Superior temporal gyrus (tissue), 1 donor: ENCODE results near the gene MARCOL.

Experiments
- DNase-seq: peaks from one replicate; pipeline ENCODE4 v3.0.0-alpha.2; 2016; ENCODE audit errors: extremely low spot score

The MARCOL gene, protein sequence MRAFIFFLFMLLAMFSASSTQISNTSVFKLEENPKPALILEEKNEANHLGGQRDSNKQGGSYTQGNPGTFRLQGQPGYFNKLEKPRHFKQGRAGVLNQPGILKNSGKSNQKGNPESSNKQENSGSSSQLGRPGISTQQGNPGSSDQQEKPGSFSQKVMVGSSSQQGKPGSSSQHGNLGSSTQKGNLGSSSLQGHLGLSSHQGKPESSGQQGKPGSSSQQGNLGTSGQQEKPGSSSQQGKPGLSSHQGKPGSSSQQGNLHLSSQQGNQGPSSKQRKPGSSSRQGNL

DNA sequence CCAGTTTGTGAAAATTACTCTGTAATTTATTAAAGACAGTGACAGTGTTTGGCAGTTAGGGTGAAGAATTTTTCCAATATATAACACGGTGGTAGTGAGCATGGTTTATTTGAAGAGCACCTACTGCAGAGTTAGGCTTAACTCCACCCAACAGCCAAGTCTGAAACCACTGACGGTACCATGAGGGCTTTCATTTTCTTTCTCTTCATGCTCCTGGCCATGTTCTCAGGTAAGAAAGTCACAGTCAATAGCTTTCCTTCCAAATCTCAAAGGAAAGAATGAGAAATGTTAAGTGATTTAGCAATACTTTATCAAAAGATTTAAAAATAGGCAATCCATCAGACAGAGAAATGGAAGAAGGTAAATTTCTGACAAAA is at the start of gene MARCOL:
MARCOL (plus strand) TSS at position 108 of the 377 bp plus-strand sequence; CDS start at position 181, 73 bp downstream.
- DNase-seq: no peak

DNA sequence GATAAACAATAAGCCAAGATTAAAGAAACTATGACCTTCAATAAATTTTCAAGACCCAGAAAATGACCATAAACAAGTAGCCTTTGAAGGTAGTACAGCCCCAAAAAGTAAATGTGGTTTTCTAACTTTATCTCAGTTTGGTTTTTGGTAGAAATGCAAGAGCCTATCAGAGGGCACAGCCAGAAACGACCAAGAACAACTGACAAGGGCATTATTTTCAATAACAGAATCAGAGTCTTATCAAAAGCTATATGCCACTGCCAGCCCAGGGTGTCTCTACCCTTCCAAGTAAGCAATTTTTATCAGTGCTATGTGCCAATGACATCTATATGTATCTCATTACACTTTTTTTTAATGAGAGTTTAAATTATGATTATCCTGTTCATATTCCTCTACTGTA is 47.3 kb upstream of the MARCOL start:
- DNase-seq: no peak

DNA sequence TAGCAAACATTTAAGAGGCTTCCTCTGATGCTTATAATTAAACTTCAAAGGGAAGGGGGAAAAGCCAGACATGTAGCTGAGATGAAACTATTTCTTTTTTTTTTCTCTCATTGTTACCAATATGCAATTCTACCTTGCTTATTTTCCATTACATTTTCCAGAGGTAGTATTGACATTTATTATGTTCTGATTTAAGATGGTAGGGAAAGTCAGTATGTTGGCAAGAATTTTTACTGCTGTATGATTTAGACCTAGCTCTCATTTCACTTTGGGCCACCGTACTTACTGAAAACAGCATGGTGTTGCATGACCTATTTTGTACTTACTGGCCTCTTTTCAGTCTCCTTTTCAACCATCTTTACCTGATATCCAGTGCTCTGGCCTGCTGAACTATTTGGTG is 45.1 kb upstream of the MARCOL start:
- DNase-seq: no peak

DNA sequence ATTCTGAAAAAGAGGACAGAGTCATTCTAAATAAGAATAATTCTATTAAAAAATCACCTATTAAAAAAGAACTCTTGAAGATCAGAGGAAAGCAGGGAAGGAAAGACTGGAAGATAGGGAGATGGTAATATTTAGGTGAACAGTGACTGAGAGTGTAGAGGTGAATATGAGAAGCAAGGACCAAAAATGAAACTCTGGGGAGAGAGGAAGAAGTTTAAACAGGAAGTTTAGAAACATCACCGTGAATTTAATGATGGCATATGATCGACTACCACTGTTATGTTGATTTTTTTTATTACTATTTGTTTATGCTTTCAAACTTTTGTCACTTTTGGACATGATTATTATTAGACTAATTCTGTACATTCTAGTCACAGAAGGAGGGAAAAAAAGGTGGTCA is 37.2 kb upstream of the MARCOL start:
- DNase-seq: no peak

DNA sequence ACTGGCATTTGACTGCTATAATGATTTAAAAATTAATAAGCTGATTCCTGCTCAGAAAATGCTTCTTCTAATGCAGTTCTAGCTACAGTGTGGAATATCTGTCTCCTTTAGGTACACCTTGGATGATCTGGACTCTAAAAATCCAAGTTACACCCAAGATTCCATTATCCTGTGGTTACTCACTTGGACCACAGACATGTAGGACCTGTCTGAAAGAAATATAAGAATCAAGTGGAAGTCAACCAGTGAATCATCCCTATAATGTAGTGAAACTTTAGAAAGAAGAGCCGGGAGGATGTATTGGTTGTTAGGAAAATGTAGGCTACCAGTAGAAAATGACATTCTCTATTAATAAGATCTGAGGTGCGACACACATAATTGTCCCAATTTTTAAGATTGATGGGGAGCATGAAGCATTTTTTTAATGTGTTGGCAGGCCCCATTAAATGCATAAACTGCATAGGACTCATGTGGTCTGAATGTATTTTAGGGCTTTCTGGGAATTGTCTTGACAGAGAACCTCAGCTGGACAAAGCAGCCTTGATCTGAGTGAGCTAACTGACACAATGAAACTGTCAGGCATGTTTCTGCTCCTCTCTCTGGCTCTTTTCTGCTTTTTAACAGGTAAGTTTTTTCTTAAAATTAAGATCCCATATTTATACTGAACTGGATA is 35.7 kb upstream of the MARCOL start, which contains the start of gene SPINK6:
SPINK6 (plus strand) TSS at position 512 of the 673 bp plus-strand sequence; CDS start at position 567, 55 bp downstream.
- DNase-seq: no peak

DNA sequence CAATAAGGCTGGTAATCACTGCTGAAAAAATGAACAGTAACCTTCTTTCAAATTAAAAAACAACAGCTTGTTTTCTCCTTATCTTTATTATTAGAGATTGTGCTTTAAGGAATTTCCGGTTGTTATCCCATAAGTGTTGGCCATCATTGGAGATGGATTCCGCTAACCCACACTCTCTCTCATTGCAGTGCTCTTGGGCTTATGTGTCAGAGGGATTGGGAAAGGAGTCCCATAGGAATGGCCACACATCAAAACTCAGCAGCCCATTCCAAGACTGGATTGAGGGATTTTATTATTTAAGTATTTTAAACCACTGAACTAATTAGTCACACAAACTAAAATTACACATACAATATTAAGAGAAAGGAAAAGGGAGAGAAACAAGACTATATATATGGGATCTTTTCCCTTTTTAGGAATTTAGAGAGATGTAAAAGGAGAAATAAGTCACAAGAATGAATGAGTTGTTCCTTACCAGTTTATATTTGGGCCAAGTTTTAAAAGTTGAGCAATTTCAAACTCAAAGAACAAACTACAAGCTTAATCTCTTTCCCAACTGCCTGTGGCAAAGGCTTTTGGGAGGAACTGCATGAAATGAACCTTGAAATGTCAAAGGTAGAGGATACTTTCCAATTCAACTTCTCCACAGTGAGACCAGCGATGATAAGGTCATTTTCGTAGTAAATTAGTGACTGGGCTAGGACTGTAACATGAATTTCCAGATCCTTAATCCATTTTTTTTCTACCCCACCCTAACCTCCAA is 33.1 kb upstream of the MARCOL start:
- DNase-seq: no peak

DNA sequence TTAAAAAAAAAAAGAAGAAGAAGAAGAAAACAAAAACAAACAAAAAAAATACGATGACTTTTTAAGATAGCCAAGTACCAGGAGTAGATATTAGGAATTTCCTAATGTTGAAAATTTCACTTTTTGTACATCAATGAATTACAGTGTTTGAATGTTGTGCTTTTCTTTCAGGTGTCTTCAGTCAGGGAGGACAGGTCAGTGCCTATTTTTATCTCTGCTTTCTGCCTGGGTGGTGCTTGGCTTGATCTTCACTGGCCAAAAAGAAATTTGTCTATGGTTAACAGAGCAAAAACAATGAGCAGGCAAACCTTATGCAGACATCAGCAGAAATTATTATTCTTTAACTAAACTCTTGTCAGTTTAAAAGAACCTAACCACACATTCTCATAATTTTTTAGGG is 32.5 kb upstream of the MARCOL start:
- DNase-seq: no peak

DNA sequence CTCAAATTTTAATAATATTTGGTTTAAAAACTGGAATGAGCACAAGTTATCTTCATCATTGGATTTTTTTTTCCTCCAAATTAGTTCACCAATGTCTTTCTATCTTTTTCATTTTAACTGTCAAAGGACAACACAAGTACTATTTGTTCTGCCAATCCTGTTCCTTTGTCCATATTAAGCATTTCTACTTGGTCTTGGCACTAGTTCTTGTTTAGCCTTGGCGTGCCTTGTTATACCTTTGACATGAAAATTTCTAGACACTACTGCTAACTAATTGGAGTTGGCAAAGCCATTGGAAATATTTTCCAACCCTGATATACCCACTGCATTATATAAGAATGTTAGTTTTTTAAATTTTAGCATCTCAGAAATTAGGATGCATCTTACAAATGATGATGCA is 31.7 kb upstream of the MARCOL start:
- DNase-seq: no peak

DNA sequence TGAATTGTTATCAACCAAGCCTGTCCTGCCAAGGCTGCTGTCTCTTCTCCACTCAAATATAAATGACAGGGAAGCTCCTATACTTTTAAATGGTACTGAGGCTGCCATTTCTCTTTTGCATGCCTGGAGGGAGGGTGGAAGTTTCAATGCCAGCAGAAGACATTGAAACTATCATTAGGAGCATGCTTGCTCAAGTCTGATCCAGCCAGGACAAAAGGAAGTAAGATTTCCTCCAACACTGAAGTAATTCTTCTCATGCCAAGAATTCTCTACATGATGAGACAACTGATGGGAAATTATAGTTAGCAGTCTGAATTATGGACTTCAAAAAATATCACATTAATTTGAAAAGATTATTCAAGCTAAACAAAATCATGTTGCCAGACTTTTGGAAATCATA is 30.1 kb upstream of the MARCOL start:
- DNase-seq: no peak

DNA sequence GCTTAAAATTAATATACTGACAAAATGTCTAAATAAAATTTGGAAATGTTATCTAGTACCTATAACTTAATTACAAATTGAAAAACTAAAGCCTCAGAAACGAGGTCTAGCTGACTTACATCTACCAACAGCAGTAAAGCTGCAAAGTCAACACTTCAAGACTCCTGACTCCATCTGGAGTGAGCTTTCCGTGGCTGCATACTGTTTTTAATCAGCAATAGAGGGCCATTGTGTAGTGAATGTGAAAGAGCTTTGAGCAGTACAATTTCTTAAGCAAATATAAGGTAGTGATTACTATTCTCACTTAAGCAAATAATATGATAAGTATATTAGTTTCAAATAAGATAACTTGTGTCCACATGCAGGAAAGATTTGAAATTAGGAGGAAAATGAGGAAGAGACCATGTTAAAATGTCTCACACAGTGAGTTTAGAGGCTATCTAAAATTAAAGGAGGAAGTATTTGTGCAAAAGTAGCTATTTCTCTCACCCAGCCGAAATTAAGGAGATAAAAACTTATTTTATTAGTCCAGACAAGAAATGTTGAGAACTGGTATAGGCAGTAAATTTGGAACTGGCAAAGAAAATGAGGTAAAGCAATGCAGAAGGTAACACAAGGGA is 29.1 kb upstream of the MARCOL start:
- DNase-seq: no peak

DNA sequence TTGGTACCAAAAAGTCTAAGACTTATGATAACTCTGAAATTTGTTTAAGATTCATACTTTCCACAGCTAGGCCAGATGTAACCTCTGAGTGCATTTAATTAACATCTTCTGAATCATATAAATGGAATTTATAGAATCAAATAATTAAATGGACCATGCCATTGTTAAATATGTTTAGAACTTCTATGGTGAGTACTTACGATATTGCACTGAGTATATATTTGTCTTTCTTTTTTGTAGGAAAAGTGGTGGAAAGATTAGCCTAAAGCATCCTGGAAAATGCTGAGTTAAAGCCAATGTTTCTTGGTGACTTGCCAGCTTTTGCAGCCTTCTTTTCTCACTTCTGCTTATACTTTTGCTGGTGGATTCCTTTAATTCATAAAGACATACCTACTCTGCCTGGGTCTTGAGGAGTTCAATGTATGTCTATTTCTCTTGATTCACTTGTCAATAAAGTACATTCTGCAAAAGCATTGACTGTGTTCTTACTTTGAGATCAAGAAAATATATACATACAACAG is 23.6 kb upstream of the MARCOL start:
- no peak for DNase-seq

DNA sequence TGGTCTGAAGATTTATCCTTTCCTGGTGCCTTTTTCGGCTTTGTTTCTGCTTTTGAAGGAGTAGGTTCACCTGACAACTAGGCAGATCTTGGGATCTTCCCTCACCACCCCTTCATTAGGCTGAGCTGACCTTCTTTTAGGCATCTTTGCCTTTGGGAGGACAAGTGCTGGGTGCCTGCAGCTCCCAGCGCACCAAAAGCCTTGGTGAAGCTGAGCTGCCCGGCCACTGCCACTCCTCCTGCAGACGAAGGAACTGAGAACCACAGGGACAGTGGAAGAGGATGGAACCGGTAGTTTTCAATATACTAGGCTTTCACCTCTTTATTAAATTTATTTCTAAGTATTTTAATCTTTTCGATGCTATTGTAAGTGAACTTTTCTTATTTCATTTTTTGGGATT is 16.8 kb upstream of the MARCOL start:
- DNase-seq: no peak

DNA sequence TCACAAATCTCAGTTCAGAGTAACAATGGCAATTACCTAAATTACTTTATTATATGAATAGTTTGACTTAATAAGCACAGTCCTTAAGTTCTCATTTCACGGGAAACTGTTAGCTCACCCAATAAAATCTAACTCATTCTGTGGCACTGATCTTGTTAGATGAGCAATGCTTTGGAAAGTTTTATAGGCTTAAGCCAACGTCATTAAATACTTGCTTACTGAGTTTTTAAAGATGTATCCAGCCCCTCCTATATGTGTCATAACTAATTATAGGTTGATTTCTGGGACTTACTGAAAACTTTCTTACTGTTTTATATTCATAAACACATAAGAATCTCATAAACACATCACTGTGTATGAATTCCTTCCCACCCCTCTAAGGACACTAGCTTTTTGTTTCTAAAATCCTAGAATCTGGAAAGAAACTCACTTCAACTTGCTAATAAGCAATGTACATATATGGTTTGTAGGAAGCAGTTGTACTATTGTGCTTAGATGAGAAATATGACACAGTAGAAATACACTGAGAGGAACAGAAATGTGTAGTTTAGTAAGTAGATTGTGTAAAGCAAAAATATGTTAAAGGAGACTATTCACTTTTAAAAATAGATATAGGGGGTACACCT is 14.1 kb upstream of the MARCOL start:
- DNase-seq: no peak

DNA sequence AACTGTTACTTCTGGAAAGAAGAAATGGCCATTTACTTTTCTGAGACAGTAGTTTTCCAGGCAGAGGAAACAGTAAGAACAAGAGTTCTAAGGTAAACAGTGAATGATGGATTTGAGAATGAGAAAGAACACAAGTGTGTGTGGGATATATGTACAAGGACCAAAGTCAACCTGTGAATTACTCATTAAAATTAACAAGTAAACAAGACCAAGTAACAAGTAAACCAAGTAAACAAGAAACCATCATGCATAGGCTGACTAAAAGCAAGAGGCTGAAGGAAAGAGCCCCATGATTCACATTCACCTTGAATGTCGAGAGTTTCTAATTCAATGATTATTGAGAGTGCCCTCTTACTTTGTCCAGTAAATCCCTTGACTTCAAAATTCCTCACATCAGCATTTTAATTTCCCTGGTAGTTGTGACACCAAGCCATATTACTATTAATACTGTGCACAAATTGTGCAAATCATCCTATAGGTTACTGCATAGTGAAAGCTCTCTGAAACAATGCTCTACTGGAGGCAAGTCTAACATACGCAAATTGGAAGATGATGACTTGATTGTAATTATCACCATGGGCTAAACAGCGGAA is 9.8 kb upstream of the MARCOL start:
- DNase-seq: no peak

DNA sequence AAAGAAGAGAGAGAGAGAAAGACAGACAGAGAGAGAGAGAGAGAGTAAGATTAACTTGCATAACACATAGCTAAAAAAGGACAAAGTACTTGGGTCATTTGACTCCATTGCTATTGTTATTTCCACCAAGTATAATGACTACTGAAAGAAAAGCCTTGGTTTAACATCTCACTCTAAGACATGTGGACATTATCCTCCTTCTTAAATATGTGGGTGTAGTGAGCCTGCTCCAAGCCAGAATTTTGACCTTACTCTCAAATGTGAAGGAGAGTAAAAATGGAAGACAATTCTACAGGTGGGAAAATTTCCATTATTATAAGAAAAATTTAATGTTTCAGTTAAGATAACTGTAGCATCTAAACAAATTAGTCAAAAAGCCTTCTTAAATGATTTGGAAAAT is 8.5 kb upstream of the MARCOL start:
- no peak for DNase-seq

DNA sequence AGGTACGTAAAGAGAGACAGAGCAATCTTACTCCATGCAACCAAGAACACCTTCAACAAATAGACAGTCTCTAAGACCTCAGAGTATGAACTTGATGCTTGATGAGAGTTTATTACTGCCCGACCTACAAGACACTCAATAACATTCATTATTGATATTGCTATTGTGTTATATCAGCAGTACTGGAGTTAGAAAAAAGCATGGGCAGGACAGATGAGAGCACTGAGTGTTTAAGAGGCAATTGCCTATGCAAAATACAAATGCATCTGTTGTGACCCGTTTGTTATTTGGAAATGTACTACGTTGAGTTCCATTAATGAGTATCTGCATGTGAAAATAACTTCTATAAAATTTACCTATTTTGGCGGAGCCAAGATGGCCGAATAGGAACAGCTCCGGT is 8.1 kb upstream of the MARCOL start:
- DNase-seq: no peak

DNA sequence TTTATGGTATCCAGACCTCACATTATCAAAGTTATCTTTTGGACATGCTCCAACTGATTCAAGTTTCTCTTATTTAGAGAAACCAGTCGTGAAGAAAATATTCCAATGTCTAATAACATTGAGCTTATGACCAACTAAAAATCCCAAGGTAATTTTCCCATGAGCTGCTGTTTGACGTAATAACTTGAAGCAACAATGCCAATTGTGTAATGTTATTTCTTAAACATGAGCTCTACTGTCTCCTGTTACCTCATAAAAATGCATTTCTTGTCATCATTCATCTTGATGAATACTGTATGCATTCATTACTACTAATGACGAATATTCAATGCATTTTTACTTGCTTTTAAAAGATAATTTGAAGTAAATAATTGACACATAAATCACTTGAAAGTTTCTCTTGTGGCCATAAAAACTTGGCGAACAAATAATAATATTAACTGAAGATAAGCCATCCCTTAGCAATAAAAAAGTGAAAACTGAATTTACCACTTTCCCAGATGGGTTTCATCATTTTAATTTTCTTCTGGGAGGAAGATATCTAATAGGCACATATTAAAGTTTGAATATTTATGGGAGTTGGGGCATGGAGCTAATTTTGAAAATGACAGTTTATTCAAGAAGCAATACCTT is 424 bp upstream of the MARCOL start:
- no peak for DNase-seq

DNA sequence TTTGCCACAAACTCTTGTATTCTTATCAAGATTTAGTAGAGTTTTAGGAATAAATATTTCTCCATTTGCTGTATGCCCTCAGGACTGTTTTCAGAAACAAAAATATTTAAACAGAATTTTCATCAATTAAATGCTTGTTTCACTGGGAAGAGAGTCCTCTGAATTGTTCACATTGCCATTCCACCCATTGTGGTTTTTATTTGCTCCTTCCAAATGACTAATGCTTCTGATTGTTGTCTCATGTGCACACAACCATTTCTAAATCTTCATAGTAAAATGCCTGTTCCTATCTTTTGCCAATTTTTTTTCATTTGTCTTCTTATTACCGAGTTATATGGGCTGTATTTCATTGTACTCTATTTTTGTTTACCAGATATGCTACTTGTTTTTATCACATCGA is 10.6 kb downstream of the MARCOL start:
- no peak for DNase-seq

DNA sequence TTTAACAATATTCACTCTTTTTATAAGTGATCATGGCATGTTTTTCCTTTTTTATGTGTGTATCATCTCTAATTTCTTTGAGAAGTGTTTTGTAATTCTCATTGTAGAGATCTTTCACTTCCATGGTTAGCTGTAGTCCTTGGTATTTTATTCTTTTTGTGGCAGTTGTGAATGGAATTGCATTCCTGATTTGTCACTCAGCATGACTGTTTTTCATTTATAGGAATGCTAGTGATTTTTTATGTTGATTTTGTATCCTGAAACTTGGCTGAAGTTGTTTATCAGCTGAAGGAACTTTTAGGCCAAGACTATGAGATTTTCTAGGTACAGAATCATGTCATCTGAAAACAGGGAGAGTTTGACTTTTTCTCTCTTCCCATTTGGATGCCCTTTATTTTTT is 17.1 kb downstream of the MARCOL start:
- no peak for DNase-seq

DNA sequence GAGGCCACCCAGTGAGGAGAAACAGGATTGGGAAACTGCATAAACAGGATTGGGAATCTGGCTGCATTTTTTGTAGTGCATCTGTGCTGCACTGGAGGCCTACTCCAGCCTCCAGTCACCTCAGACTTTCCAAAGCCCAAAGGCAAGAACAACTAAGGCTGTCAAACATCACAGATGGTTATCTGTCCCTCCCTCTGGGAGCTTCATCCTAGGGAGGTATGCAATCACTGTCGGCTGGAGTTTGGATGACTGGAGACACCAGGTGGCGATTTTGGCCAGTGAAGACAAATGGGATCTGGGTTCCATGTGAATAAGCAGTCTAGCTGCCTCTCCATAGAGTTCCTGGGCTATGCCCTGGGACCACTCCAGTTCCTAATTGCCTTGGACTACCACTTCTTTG is 21.0 kb downstream of the MARCOL start:
- DNase-seq: no peak

DNA sequence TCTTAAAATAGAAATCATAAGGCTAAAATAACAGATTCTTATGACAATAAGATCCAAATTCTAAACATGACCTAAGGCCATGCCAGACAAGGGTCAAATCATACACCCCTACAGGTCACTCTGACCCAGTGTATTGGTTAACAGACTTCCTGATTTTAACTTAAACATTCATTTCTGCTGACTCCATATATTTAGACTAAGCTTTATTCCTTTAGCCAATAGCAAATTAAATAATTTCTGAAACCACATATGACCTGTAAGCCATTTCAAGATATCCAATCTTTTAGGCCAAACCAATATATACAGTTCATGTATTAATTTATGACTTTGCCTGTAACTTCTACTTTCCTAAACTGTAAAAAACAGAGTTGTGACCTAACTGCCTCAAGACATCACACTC is 22.9 kb downstream of the MARCOL start:
- no peak for DNase-seq
